ENCODE results near the gene ARL15. TPM values are rescaled to one million over a fixed set of nuclear protein-coding genes. Genes with fewer than 3 reads are reported as not detected.

ARL15 gene
- total RNA-seq, 1 experiment from 2014 or later: 13.0 TPM

DNA sequence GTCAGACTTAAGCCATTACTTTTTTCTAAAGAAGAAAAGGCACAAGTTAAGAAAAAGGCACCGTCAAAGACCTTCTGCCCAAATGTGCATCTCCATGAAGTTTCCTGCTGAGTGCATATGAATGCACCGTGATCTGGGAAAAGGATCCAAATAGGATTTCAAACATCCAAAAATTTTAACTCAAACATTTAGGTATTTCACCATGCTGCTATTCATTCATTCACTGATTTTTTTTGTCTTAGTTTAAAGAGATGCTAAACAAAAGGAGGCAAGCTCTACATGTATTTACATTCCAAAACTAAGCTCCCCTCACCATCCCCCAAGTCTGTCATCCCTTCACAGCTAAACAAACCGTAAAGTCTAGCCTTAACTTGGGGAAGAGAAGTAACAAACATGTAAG, 291.9 kb downstream of the ARL15 start:
- Histone ChIP-seq H4K8ac (replicated peaks; ENCODE audit: insufficient read length, low read depth, low read length) (no peak overlapping the region), H3K56ac (ENCODE audit: insufficient read length, low read depth, low read length) (no peak overlapping the region), H2BK12ac (ENCODE audit: insufficient read length, low read depth, low read length) (no peak overlapping the region), H2BK5ac (ENCODE audit: insufficient read length, low read length) (no peak overlapping the region), H3K4me1 (ENCODE audit: insufficient read depth, low read length) (peaks cover 15% of the 10 kb centered on the region), H4K20me1 (ENCODE audit: control insufficient read depth, insufficient read depth, insufficient read length) (no peaks in the 10 kb centered on the region), H4K91ac (ENCODE audit: insufficient read length, low read depth, low read length) (no peak overlapping the region), H4K5ac (ENCODE audit: insufficient read length, low read depth, low read length) (no peak overlapping the region), H3K4ac (ENCODE audit: low read depth, low read length) (no peak overlapping the region), H2AFZ (ENCODE audit: low read length) (no peak overlapping the region), H2BK20ac (ENCODE audit: low read depth, low read length, poor library complexity, severe bottlenecking) (no peak overlapping the region), H3K9ac (ENCODE audit: extremely low read depth, insufficient read length, low read length) (no peak overlapping the region), H2BK15ac (ENCODE audit: low read depth, low read length) (no peak overlapping the region), H3K14ac (ENCODE audit: insufficient read depth, low read length) (no peak overlapping the region), H3K9me3 (ENCODE audit: control insufficient read depth, low read depth, low read length) (no peaks in the 10 kb centered on the region), H3K27me3 (ENCODE audit: insufficient read depth, low read length) (no peaks in the 10 kb centered on the region), H3K18ac (ENCODE audit: insufficient read length, low read depth, low read length) (no peak overlapping the region), H2AK5ac (ENCODE audit: insufficient read length, low read length) (no peak overlapping the region), H3K23me2 (ENCODE audit: insufficient read length, low read depth, low read length, poor library complexity, severe bottlenecking) (no peaks in the 10 kb centered on the region), H3K79me2 (ENCODE audit: insufficient read depth, low read length) (no peaks in the 10 kb centered on the region), H3K79me1 (ENCODE audit: insufficient read depth, low read depth, low read length, poor library complexity, severe bottlenecking) (no peaks in the 10 kb centered on the region), H3K27ac (ENCODE audit: insufficient read length, low read depth, low read length) (peak overlapping the region; percentile 95), H3K23ac (ENCODE audit: insufficient read length, low read depth, low read length) (no peak overlapping the region), H3K4me2 (ENCODE audit: insufficient read depth, insufficient read length, low read length) (peak overlapping the region; percentile 35), H3T11ph (ENCODE audit: low read length) (no peak overlapping the region), H2BK120ac (ENCODE audit: low read depth, low read length, poor library complexity, severe bottlenecking) (no peak overlapping the region)
- DNase-seq: peak; percentile 62
- peak overlapping the region; percentile 90 to 99 (median 98) for H3K27ac Mint-ChIP-seq
- TF ChIP-seq, protein P1, sequence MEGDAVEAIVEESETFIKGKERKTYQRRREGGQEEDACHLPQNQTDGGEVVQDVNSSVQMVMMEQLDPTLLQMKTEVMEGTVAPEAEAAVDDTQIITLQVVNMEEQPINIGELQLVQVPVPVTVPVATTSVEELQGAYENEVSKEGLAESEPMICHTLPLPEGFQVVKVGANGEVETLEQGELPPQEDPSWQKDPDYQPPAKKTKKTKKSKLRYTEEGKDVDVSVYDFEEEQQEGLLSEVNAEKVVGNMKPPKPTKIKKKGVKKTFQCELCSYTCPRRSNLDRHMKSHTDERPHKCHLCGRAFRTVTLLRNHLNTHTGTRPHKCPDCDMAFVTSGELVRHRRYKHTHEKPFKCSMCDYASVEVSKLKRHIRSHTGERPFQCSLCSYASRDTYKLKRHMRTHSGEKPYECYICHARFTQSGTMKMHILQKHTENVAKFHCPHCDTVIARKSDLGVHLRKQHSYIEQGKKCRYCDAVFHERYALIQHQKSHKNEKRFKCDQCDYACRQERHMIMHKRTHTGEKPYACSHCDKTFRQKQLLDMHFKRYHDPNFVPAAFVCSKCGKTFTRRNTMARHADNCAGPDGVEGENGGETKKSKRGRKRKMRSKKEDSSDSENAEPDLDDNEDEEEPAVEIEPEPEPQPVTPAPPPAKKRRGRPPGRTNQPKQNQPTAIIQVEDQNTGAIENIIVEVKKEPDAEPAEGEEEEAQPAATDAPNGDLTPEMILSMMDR (conservative IDR thresholded peaks at IDR 0.05): no peak
- H3K4me1 Mint-ChIP-seq: peaks cover 63 to 66% of the 10 kb centered on the region in 2 experiments
- peak overlapping the region; percentile 36 to 66; a peak in 4 of 5 replicates for H3K4me3 Mint-ChIP-seq
- no CpG with 5 or more reads among the region's 3 CpGs for WGBS (ENCODE audit: extremely low coverage, insufficient read length, low lambda C conversion rate)
- peaks cover 14 to 15% of the 10 kb centered on the region in 2 experiments for H3K9me3 Mint-ChIP-seq
- H3K27me3 Mint-ChIP-seq (ENCODE audit: low read depth): no peaks in the 10 kb centered on the region
- H3K36me3 Mint-ChIP-seq (ENCODE audit: insufficient read depth in 1 of 3, low read depth in 3 of 3): peaks cover 16 to 19% (median 18%) of the 10 kb centered on the region in 3 experiments
